B cell (primary cell): Measurements from ENCODE around the gene ANLN.

ENCODE experiments used
- CTCF ChIP-seq: fragments of 200-600 bp; IDR thresholded peaks from one replicate; pipeline ENCODE4 v1.8.0; 2022; ENCODE audit warnings: antibody characterized with exemption, mild to moderate bottlenecking
- EZH2 ChIP-seq: IDR thresholded peaks from 2 replicates; pipeline ENCODE4 v1.6.1; 2012; ENCODE audit warnings: borderline replicate concordance, low read depth, mild to moderate bottlenecking, moderate library complexity, low read length; ENCODE audit not compliant: insufficient read depth, poor library complexity, severe bottlenecking

- TF ChIP-seq CTCF (no peak), EZH2 (no peak)
Measured at GRCh38 chr7:36409180-36409579, 19.5 kb downstream of the ANLN start.
